Measurements from ENCODE around the gene DPP6.

GRCh38 chr7:154858836-154859537, 806.8 kb downstream of the DPP6 start:
- TF ChIP-seq CTCF (IDR thresholded peaks at IDR 0.05 in 4 of 5, conservative IDR thresholded peaks at IDR 0.05 in 1 of 5) (no peak), POLR2A (IDR thresholded peaks at IDR 0.05) (no peak)
